Left forelimb (tissue), 1 donor: ENCODE measurements around the gene HOXA5.

ENCODE experiments used
- DNase-seq: peaks from one replicate; pipeline ENCODE4 v3.0.0-alpha.2; 2018; ENCODE audit warnings: low spot score

Gene HOXA5

DNA sequence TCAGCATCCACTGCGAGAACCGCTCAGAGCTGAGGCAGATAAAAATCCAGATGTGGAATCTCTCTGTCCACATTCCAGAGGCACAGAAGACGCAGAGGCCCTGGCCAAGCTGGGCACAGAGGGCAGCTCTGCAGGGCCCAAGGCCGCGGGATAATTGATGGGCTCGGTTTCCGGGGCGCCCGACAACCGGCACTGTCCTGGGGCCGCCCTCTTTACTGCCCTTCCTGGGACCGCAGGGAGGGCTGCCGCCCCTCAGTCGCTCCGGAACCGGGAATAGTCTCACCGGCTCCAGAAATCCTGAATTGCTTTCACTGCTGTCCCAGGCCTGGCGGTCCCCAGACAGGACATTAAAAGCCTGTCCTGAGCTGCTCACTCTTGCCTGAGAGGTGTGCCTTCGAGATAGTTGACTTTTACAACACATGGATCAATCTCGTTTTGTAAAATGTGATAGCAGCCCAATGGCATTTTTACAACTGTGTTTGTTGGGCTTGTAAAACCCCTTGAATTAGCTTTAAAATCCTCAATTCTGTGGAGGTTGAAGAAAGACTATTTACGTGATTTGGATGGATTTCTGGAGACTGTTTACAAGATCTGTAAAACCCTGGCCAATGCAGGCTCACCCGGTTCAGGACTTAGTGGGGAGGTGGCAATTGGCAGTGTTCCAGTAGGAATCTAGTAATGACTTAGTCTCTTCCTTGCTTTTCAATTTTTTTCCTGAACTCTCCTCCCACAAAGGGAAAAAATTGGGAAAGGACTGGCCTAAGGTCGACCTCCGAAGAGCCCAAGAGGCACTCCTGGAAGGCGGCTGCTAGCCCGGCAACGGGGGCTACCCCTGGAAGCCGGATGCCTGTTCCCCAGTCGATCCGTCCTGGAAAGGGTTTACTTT is 5.5 kb upstream of the HOXA5 start:
- peak; percentile 66 for DNase-seq

DNA sequence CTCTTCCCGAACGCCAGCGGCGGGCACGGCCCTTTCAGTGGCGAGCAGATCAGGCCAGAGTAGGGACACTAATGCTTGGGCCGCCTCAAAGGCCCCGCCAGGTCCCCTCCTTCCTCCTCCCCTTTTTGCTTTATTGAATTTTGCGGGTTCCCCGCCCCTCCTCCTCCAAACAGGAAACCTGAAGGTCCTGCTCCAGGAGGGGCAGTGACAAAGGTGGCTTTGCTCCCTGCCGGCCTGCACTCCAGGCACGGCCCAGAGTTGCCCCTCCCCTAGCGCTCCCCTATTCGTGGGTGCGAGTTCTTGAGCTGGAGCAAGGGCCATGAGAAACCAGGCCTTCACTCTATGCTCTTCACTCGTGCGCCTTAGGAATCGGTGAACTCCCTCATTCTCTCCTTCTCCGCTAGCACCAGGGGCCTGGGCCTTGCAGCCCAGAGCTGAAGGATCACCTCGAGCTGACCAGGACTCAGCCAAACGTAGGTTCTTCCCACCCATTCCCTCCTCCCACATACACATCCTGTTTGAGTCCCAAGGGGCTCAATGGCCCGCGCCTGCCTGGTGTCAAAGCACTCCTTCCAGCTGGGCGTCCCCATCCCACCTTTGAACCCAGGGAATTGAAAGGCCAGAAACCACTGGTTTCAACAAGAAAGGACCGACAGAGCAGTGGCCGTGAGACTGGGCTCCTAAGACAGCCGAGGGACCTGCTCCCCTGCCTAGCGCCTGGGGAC is 4.7 kb upstream of the HOXA5 start:
- DNase-seq = peak; percentile 69

DNA sequence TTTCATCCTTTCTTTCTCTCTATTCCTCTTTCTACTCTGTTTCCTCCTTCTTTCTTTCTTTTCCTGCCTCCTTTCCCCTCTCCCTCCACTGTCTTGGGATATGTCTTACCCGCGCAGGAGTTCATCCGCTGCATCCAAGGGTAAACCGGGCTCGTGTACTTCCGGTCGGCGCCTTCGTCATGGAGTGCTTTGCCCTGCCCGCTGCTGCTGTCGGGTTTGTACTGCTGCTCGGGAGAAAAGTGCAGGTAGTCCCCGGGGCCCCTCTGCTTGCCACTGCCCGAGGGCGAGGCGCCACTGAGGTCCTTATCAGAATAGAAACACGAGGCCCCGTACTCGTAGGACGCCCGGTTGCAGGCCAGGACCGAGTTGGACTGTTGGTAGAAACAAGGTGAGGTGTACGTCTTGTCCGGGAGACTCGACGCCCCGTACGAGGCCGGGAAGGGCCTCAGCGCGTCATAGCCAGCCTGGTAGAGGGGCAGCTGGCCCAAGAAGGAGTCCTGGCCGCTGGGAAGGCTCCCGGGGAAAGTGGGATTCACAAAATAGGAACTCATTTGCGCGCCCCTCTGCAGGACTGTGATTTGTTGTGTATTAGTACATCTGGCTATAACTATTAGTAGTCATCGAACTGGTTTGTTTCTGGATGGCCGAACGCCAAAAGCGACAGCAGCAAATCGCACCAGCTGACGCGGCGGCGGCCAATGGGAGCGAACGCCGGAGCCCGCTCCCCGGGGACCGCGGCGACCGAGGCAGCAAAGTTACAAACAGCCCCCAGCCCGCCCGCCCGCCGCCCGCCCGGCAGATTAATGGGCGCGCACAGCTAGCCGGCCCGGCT is 3.9 kb upstream of the HOXA5 start, which contains the start of gene HOXA6:
TSS of gene HOXA6 (minus strand) at position 576 of the 832 bp plus-strand sequence. CDS start at position 551, 25 bp downstream.
- DNase-seq = peak; percentile 80

DNA sequence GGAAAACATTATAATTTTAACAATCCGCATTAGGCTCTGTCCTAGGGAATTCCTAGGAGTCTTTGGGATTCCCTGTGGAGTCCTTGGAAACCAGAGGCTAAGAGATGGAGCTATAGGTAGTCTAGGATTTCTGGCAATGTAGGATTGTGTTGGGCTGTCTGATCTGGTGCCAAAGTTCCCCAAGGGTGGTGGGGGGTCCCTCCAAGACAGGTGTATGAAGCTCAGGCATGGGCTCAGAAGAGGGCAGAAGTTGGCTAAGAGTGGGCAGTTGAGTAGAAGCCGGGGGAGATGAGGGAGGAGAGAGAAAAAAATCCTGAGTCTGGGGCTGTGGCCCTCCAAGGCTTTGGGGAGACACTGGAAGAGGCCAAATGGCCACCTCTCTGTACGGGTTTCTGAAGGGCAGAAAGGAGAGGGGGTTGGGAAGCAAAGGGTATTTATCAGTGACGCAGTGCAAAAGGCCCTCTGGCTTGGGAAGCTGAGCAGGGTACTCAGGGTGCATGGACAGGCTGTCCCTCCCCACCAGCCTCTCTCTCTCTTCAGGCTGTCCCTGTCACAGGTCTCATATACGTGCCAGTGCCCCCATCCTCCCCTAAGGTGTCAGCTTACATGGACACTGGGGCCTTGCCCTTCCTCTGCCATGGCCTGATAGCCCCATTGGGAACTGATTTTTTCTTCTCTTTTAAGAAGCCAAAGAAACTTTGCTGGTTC is 3.2 kb upstream of the HOXA5 start:
- peak; percentile 64 for DNase-seq

DNA sequence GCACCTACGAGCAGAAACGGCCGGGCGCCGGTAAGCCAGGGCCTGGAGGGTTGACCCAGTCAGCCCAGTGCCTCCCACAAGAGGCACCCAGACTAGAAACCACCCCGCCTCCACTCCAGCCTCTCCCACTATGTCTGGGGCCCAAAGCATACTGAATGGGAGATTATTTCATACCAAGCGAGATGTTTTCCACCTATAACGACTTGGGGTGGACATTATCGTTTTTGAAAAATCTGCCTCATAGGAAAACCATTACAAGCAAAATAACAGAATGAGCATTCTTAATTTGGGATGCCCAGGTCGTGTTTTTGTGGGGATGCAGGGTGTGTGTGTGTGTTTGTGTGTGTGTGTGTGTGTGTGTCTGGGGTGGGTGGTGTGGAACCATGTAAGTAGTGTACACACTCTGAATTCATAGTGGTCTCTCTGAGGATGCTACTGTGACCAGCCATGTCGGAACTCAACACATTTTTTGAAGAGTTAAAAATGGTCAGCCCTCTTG is 2.5 kb upstream of the HOXA5 start:
- peak; percentile 55 for DNase-seq

DNA sequence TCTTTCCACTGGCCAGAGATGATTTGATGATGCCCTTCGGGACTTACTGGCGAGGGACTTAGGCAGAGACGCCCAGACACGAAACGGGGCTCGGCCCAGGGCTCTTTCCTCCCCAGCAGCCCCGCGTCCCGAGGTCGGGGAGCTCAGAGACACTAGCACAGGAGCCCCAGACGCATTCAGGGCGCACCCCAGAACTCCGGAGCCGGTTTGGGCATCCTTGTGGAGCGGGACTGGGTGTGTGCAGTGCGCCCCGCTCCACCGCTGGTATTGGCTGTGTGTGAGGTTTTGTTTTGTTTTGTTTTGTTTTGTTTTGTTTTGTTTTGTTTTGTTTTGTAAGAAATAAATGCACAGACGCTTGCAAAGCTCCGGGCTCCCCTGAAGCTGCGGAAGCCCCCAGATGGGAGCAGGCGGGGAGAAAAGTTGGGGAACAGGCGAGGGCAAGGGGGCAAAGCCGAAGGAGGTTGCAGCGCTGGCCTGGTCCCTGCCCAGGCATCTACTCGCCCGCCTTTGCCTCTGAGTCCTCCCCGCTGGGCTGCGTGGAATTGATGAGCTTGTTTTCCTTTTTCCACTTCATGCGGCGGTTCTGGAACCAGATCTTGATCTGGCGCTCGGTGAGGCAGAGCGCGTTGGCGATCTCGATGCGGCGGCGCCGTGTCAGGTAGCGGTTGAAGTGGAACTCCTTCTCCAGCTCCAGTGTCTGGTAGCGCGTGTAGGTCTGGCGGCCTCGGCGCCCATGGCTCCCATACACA is 1.9 kb upstream of the HOXA5 start:
- DNase-seq = peak; percentile 67

DNA sequence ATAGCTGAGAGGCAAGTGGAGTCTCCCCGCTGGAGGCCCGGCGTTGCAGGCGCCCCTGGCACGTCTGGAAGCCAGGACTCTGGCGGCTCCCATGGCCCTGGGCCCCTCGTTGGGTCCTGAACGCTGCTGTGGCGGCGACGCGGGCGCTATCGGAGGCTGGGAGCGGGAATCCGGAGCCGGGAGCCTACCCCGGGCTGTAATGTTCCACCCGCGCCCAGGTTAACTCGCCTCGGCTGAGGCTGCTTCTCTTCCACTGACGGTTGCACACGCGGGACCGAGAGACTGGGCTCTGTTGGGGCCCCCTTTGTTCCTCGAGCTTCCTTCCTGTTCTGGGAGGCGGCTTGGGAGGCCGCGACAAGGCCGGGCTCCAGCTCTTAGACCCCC is 1.3 kb upstream of the HOXA5 start:
- DNase-seq = peak; percentile 66

DNA sequence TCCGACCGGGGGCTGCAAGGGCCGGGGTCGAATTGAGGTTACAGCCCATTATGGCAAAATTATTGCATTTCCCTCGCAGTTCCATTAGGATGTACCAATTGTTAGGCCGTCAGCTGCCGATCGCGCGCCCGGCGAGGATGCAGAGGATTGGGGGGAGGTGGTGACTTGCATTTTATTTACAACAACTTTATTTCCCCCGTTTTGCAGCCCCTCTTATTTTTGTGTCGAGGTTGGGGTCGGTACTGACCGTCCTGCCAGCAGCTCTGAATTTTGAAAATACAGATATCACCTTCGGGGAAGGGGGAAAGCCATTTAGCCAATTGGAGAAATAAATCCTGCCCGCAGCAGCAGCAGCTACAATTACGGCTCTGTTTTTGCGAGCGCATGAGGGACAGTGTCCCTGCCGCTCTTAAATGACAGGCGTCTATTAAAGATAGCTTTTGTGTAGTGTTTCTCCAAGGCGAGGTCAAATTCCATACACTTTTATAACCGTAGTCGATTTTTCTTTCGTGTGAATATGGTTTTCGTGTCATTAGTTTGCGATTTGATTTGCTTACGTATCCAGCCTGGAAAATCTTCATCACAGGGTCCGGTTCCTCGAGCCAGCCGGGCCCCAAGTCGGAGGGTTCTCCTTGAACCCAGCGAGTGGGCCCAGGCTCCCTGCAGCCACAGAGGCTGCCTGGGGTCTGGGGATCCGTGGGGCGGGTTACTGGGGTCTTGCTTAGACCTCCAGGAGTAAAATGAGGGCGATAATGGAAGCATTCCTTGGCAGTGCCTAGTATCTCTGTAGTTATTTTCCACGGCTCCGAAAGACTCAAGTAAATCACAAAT is 684 bp upstream of the HOXA5 start:
- DNase-seq = peak; percentile 60

DNA sequence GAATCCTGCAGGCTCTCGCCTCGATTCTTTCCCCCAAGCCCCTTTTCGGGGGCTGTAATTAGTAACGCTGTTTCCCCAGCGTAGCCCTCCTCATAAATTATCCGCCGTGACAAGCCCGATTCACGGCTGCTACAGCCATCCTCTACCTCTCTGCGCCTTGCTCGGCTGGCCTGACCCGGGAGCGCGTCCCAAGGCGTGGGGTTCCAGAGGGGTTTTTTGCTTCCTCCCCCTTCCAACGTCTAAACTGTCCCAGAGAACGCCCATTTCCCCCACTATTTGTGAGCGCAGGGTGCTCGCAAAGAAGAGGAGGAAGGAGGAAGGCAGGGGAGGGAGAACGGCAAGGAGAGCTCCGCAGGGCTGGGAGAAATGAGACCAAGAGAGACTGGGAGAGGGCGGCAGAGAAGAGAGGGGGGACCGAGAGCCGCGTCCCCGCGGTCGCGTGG is 880 bp downstream of the HOXA5 start:
- no peak for DNase-seq

DNA sequence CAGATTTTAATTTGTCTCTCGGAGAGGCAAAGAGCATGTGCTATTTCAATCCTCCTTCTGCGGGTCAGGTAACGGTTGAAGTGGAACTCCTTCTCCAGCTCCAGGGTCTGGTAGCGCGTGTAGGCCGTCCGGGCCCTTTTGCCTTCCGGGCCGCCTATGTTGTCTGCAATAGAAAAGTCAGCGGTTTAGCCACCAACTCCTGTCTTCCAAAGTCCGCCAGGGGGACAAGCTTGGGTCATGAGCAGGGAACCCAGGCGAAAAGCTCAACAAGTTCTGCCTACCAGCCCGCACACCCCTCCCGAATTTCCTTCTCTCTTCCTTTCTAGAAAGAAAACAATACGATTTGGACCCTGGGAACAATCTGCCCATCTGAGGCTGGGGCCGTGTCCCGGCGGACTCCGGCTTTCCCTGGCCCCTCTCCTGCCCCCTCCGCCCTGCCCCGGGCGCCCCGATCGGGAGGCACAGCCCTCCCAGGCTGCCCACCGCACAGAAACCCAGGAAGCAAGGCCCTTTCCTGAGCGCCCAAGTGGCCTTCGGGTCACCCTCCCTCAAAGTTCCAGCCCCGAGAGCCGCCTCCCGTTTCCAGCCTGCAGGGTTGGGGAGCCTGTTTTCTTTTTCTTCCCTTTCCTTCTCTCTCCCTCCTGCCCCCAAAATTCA is 1.4 kb downstream of the HOXA5 start:
- DNase-seq = peak; percentile 65

DNA sequence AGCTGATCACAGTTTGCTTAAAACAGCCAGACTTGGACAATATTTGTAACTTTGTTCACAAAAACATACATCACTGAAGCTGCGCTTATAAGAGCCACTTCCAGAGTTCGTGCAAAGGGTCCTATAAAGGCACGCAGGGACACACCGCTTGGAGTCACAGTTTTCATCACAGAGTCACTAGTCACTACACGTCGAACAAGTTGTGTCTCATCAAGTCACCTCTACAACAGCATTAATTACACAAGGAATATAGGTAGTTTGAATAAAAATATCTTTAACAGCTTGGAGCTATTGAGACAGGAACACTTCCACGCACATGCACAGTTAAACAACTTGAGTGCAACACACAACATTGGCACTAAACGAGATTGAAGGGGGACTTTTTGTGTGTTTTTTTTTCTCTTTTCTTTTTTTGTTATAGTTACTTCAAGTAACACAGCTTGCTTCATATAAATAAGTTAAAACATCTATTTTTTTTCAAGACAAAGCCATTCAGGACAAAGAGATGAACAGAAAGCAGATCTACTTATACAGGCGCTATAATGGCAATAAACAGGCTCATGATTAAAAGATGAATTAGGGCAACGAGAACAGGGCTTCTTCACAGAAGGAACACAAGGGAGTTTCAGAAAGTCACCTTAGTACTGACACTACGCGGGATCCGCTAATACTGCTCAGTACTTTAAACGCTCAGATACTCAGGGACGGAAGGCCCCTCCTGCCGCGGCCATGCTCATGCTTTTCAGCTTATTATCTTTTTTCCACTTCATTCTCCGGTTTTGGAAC is 2.2 kb downstream of the HOXA5 start:
- DNase-seq = peak; percentile 51

DNA sequence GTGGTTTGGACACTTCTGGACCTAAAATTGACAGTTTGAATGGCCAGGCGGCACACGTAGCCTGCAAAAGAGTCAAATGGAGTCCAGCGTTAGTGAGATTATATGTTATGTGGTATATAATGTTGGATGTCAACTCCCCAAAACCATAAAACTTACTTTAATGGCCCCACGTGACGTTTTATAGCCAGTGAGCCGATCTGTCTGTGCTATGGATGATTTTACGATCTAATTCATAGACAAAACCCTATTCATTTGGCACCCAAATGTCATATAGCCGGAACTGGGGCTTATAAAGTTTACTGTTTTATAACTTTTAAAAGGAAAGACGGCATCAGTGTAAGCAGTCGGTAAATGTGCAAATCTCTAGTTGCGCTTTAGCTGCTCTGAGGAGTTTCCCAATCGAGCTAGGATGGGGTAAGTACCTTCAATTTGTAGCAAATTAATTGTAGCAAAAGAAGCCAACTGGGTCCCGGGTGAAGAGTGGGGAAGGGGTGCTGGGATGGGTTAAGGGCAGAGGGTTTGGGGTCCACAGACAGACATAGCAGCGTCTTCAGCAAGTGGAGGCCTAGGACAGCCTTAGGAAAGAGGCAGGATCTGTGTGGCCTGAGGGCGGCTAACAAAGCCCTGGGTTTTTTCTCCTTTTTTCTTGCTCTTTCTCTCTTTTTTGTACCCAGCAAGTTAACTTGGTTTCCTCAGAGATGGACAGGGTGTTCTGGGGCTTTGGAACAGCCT is 3.2 kb downstream of the HOXA5 start:
- peak; percentile 60 for DNase-seq

DNA sequence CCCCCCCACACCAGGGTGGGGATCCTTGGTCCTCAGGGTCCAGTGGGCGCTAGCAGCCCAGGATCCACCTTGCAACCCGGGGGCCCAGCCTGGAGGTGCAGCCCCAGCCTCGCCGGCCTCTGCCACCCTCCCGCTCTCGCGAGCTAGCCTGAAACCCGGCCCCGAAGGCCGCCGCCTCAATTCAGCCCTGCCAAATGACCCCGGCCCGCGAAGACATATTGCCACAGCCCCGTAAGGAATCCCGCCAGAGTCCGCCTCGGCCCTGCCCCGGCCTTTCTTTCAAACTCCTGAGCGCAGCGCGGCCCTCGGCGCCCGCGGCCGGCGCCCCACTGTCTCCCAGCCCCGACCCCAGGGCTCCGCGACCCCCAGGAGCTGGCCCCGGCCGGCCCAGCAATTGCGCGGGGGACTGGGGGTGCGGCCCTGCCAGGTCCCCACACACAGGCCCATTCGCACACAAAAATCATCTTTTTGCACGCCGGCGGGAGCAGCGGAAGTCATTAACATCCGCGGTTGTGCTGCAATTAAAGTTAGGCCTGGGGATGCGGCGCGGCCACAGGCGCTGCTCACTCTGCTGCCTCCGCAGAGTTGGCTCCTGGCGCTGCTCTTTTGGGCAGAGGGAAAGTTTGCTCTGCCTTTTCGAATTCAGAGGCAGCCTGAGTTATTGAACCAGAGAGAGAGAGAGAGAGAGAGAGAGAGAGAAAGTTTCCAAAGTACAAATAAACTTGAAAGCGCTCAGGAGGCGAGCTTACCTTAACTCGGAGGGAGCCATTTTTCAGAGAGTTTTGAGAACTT is 4.0 kb downstream of the HOXA5 start:
- peak; percentile 67 for DNase-seq

DNA sequence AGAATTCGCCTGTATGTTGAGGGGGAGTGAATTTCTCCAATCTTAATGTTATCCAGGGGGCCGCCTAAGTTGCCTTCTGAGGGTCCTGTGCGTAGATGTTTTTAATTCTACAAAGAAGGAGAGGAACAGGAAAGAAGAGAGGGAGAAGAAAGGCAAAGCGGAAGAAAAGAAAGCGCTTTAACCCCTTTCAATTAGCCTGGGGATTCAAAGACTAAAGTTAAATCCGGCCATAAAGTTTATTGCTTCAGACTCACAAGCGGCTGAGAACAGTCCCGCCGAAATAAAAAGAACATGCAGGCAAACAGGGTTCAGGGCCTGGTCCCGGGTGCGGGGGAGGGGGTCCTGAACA is 4.5 kb downstream of the HOXA5 start:
- DNase-seq = peak; percentile 44

DNA sequence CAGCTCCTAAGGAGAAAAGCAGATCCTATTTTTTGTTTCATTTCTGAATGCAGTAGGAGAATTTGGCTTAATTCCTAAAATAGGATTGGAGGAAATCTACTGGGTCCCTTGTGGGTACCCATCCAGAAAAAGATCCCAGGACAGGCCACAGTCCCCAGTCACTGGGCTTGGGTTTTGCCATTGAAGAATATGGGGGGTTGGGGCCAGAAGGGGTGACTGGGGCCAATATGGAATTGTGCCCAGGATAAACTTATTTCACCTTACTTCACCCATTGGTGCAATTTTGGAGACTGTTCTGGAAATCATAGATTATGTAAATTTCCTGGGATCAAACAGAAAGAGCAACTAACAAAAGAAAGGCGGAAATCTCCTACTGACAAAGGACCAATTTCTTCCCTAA is 5.0 kb downstream of the HOXA5 start:
- DNase-seq = peak; percentile 61

DNA sequence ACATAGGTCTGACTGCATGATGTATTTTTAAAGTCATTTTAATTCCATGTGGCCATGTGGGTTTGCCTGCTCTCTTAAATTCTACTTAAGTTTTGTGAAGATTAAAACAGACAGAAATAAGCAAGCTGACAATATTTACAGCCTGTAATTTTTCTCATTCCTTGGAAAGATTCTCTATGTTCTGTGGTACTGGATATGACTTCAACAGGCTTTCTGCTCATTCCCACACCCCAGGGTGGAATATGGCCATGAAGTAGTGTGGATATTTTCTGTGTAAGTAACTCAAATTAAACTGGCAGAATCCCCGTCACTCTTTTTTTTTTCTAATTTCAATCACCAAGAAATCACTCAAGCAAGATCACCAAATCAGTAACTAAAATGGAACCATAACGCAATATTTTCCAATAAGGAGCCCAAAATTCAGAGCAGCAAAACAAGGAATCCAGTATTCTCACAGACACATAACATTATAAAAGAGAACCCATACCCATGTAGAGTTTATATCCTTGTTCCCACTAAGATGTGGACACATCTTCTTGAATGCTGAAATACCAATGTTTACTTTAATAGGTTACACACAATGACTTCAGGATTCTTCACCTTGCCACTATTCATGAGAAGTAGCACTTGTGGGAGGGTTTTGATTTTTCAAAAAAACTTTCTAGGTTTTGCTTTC is 5.7 kb downstream of the HOXA5 start:
- DNase-seq = no peak
